Endothelial cell (in vitro differentiated cells): ENCODE data around the gene SKIDA1. TPM values are rescaled to one million over a fixed set of nuclear protein-coding genes. Genes with fewer than 3 reads are reported as not detected.
A peak's percentile ranks its signal among the peaks of the same experiment; 100 is the strongest.

Source experiments
- DNase-seq: peaks from one replicate; pipeline ENCODE4 v3.0.0; 2021; ENCODE audit warnings: low spot score
- H3K27ac Mint-ChIP-seq: one replicate; pipeline ENCODE4 v1.8.0; 2021; ENCODE audit warnings: mixed read lengths, inconsistent platforms; ENCODE audit not compliant: unreplicated experiment
- H3K27me3 Mint-ChIP-seq: one replicate; pipeline ENCODE4 v1.8.0; 2021; ENCODE audit warnings: mild to moderate bottlenecking, moderate library complexity, mixed read lengths, inconsistent platforms; ENCODE audit not compliant: unreplicated experiment
- H3K36me3 Mint-ChIP-seq: one replicate; pipeline ENCODE4 v1.8.0; 2021; ENCODE audit warnings: mild to moderate bottlenecking, low read depth, mixed read lengths, inconsistent platforms; ENCODE audit not compliant: unreplicated experiment
- H3K4me1 Mint-ChIP-seq: one replicate; pipeline ENCODE4 v1.8.0; 2021; ENCODE audit warnings: mild to moderate bottlenecking, mixed read lengths, inconsistent platforms; ENCODE audit not compliant: unreplicated experiment
- H3K4me3 Mint-ChIP-seq: one replicate; pipeline ENCODE4 v1.8.0; 2021; ENCODE audit warnings: mild to moderate bottlenecking, mixed read lengths, inconsistent platforms; ENCODE audit not compliant: unreplicated experiment
- H3K9me3 Mint-ChIP-seq: one replicate; pipeline ENCODE4 v1.8.0; 2021; ENCODE audit warnings: mixed read lengths, inconsistent platforms; ENCODE audit not compliant: unreplicated experiment
- CTCF ChIP-seq: fragments of 200-600 bp; sonication (generic); IDR thresholded peaks from one replicate; pipeline ENCODE4 v1.5.0; 2021; ENCODE audit warnings: antibody characterized with exemption; ENCODE audit not compliant: unreplicated experiment
- total RNA-seq: library from RNA; stranded (reverse); fragmentation: NEBNext Ultra II Directional; extraction: Animal tissue kit (Norgen Biotek cat#: 25700); gene quantifications from one replicate; pipeline ENCODE4 v1.2.1, GENCODE V29; 2021; ENCODE audit not compliant: unreplicated experiment

Gene SKIDA1
- total RNA-seq, 1 donor from 2014 or later = 5.9 TPM

GRCh38 chr10:21528236-21529031 is 3.0 kb upstream of the SKIDA1 start:
- Mint-ChIP-seq H3K9me3 (no peaks in the 10 kb centered on the region), H3K27me3 (peaks cover 19% of the 10 kb centered on the region), H3K4me3 (peak overlapping the region; percentile 94), H3K4me1 (peaks cover 46% of the 10 kb centered on the region), H3K36me3 (peaks cover 16% of the 10 kb centered on the region), H3K27ac (peak overlapping the region; percentile 98)
- DNase-seq = no peak
- TF ChIP-seq CTCF = no peak

- H3K27me3 Mint-ChIP-seq = peaks cover 15% of the 10 kb centered on the region
- TF ChIP-seq CTCF = no peak
- no peak for DNase-seq
- H3K4me3 Mint-ChIP-seq = peak overlapping the region; percentile 94
- H3K4me1 Mint-ChIP-seq = peaks cover 46% of the 10 kb centered on the region
- H3K9me3 Mint-ChIP-seq = no peaks in the 10 kb centered on the region
- peak overlapping the region; percentile 98 for H3K27ac Mint-ChIP-seq
- H3K36me3 Mint-ChIP-seq = peaks cover 12% of the 10 kb centered on the region
Measured at GRCh38 chr10:21527598-21528235, 2.2 kb upstream of the SKIDA1 start.

- Mint-ChIP-seq H3K4me1 (peaks cover 48% of the 10 kb centered on the region), H3K27ac (peak overlapping the region; percentile 99), H3K36me3 (peaks cover 12% of the 10 kb centered on the region), H3K4me3 (peak overlapping the region; percentile 98), H3K27me3 (peaks cover 15% of the 10 kb centered on the region), H3K9me3 (no peaks in the 10 kb centered on the region)
- TF ChIP-seq CTCF = no peak
- peak; percentile 82 for DNase-seq
Measured at GRCh38 chr10:21526860-21527597, 1.5 kb upstream of the SKIDA1 start.

- Mint-ChIP-seq H3K4me1 (peaks cover 51% of the 10 kb centered on the region), H3K27ac (peak overlapping the region; percentile 99), H3K9me3 (no peaks in the 10 kb centered on the region), H3K27me3 (peaks cover 15% of the 10 kb centered on the region), H3K4me3 (peak overlapping the region; percentile 98), H3K36me3 (peaks cover 12% of the 10 kb centered on the region)
- peak; percentile 75 for DNase-seq
- TF ChIP-seq CTCF = no peak
Measured at GRCh38 chr10:21526188-21526859, 842 bp upstream of the SKIDA1 start.
